Measurements from ENCODE around the gene CA5A. TPM values are rescaled to one million over a fixed set of nuclear protein-coding genes. Genes with fewer than 3 reads are reported as not detected.
A peak's percentile ranks its signal among the peaks of the same experiment; 100 is the strongest.
"Not testable (repeated sequence)": the region's sequence is repeated elsewhere in the genome, so short reads cannot be mapped to it uniquely, and the experiment has no call there.

The CA5A gene
- total and polyA plus RNA-seq, 9 of the 15 experiments (the other 6 are each of a cell fraction or from before 2014, with no cell fraction given), result not detected

DNA sequence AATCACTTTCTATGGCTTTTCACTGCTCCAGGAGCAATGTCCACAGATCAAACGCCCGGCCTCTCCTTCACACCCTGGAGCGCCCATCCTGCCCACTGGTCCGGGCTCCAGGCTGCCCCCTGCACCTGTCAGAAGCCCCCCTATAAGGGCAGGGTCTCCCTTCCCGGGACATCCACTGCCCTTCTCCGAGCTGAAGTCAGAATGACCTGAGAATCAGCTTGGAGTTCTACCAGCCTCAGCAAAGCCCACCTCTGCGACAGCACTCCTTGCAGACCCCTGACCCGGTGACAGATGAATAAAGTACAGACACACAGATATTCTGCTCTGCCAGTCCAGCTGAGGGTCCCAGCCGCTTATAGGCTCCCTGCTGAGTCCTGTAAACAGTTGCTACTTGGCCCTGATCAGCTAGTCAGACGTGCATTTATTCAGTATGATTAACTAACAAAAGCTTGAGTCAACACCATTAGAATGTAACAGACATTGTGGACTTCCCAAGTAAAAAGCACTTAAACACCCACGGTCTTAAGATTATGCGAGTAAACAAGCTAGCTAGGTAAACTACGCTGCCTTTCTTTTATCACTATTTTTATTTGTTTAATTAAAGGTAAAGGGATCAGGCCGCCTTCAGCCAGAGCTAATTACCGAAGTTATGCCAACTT is 71.9 kb downstream of the CA5A start:
- in situ Hi-C loops (cut with MboI), result no loop called here
- Histone ChIP-seq H3K36me3 (ENCODE audit: control insufficient read depth, insufficient read depth, low read length) (peaks cover 58% of the 10 kb centered on the region; the same call in 2 of the 3 replicates), H3K9ac (ENCODE audit: insufficient read depth in 1 of 2, low read depth in 2 of 2, low read length in 2 of 2) (no peak overlapping the region; a peak in 1 of 4 replicates), H4K20me1 (replicated peaks; ENCODE audit: control insufficient read depth, insufficient read depth, low read length) (peaks cover 57% of the 10 kb centered on the region), H3K9me3 (replicated peaks; ENCODE audit: control insufficient read depth, insufficient read depth, low read depth, low read length) (no peaks in the 10 kb centered on the region), H3K4me3 (no peak overlapping the region), H2AFZ (ENCODE audit: low read depth, low read length) (no peak overlapping the region), H3K4me1 (replicated peaks in 1 of 2; ENCODE audit: control insufficient read depth in 2 of 2, insufficient read depth in 2 of 2, low read length in 2 of 2) (peaks cover 41 to 50% of the 10 kb centered on the region in 2 experiments), H3K27ac (ENCODE audit: extremely low read depth, low read depth, low read length) (no peak overlapping the region), H3K9me1 (ENCODE audit: control insufficient read depth, insufficient read depth, low read length) (peaks cover 6% of the 10 kb centered on the region), H3K4me2 (ENCODE audit: insufficient read depth, low read length) (peak overlapping the region; percentile 41; the same call in 1 of the 2 replicates), H3K79me2 (ENCODE audit: control insufficient read depth, insufficient read depth, low read length) (peaks cover 94% of the 10 kb centered on the region), H3K27me3 (ENCODE audit: control insufficient read depth in 2 of 2, insufficient read depth in 2 of 2, low read length in 2 of 2) (no peaks in the 10 kb centered on the region)
- ATAC-seq (no peak), DNase-seq (ENCODE audit: extremely low read depth in 1 of 4, low spot score in 3 of 4) (no peak), FAIRE-seq (no peak)
- BruUV-seq (replicated peaks), result no TSS peak
- POLR2A ChIA-PET, result interaction anchor here (0.6 to 6.8 kb wide), 3 partner anchors 9 to 422 kb away, joined by 3 to 70 read pairs (median 3); no protein-coding TSS in a partner anchor
- CTCF ChIA-PET (ENCODE audit: low intra/inter-chr PET ratio), result no interaction called here
- TF ChIP-seq POLR2G (IDR thresholded peaks at IDR 0.05; ENCODE audit: low read depth, low read length) (0 out of 2 replicates have a peak, but pooled peaks have one; percentile 36), RBFOX2 (IDR thresholded peaks at IDR 0.05; ENCODE audit: low read depth, low read length) (peak; percentile 43; the same call in 1 of the 2 replicates), WHSC1 (IDR thresholded peaks at IDR 0.05; ENCODE audit: low read length) (no peak)
- WGBS (ENCODE audit: insufficient coverage, low coverage, missing lambda C conversion rate), result 82% methylated on average over 13 of the region's 15 CpGs
- intact Hi-C loops (cut with micrococcal nuclease), result no loop called here

DNA sequence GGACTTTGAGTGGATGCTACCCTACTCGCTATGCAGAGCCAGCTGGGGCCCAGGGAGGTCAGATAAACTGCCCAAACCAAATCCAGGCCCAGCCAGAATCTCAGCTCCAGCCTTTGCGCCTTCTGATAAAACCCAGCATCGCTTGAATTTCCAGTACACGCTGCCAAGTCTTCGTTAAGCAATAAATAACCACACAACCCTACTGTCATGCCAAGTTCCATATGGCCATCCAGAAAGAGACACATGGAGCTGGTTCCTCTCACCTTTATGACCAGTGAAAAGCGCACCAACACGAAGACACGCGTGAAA is 73.0 kb downstream of the CA5A start:
- H3K27ac ChIP-seq (ENCODE audit: extremely low read depth, low read depth, low read length); H3K9me1 ChIP-seq (ENCODE audit: control insufficient read depth, insufficient read depth, low read length); POLR2A ChIA-PET; ATAC-seq; BruUV-seq (replicated peaks); H3K9me3 ChIP-seq (replicated peaks; ENCODE audit: control insufficient read depth, insufficient read depth, low read depth, low read length); H2AFZ ChIP-seq (ENCODE audit: low read depth, low read length); DNase-seq (ENCODE audit: extremely low read depth in 1 of 4, low spot score in 3 of 4); FAIRE-seq; in situ Hi-C loops (cut with MboI); H3K27me3 ChIP-seq (ENCODE audit: control insufficient read depth in 2 of 2, insufficient read depth in 2 of 2, low read length in 2 of 2); H3K4me2 ChIP-seq (ENCODE audit: insufficient read depth, low read length); intact Hi-C loops (cut with micrococcal nuclease); H3K4me3 ChIP-seq; CTCF ChIA-PET (ENCODE audit: low intra/inter-chr PET ratio): not testable (repeated sequence)
- Histone ChIP-seq H3K79me2 (ENCODE audit: control insufficient read depth, insufficient read depth, low read length) (peaks cover 95% of the 10 kb centered on the region), H3K36me3 (ENCODE audit: control insufficient read depth, insufficient read depth, low read length) (peaks cover 69% of the 10 kb centered on the region; the same call in 2 of the 3 replicates), H4K20me1 (replicated peaks; ENCODE audit: control insufficient read depth, insufficient read depth, low read length) (peaks cover 63% of the 10 kb centered on the region), H3K4me1 (replicated peaks in 1 of 2; ENCODE audit: control insufficient read depth in 2 of 2, insufficient read depth in 2 of 2, low read length in 2 of 2) (peaks cover 41 to 53% of the 10 kb centered on the region in 2 experiments), H3K9ac (ENCODE audit: insufficient read depth in 1 of 2, low read depth in 2 of 2, low read length in 2 of 2) (0 out of 4 replicates have a peak overlapping the region, but pooled peaks of 1 of the 2 experiments have one; percentile 75)
- TF ChIP-seq, protein P1, sequence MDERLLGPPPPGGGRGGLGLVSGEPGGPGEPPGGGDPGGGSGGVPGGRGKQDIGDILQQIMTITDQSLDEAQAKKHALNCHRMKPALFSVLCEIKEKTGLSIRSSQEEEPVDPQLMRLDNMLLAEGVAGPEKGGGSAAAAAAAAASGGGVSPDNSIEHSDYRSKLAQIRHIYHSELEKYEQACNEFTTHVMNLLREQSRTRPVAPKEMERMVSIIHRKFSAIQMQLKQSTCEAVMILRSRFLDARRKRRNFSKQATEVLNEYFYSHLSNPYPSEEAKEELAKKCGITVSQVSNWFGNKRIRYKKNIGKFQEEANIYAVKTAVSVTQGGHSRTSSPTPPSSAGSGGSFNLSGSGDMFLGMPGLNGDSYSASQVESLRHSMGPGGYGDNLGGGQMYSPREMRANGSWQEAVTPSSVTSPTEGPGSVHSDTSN (CRISPR knock-in tag; IDR thresholded peaks at IDR 0.05; ENCODE audit: low read depth), result not testable (repeated sequence)
- TF ChIP-seq, protein P1 (tag; conservative IDR thresholded peaks at IDR 0.05; ENCODE audit: low read depth), result peak; percentile 22; the same call in 1 of the 2 replicates
- TF ChIP-seq CBFA2T3 (IDR thresholded peaks at IDR 0.05) (peak; percentile 23; the same call in 1 of the 2 replicates), CBFA2T2 (conservative IDR thresholded peaks at IDR 0.05) (0 out of 2 replicates have a peak, but pooled peaks have one; percentile 8)
- 62% methylated on average over 9 of the region's 9 CpGs for WGBS (ENCODE audit: insufficient coverage, low coverage, missing lambda C conversion rate)

Data from K562 (cell line).